HCT116 (cell line): ENCODE data around the gene ARHGAP45. TPM values are rescaled to one million over a fixed set of nuclear protein-coding genes. Genes with fewer than 3 reads are reported as not detected.
A peak's percentile ranks its signal among the peaks of the same experiment; 100 is the strongest.

Experiments used
- ATAC-seq: fragments of 200-7000 bp; cut with Tn5 transposase; 2 replicates; pipeline ENCODE4 v1.9.1; 2020; ENCODE audit warnings: mild to moderate bottlenecking, moderate library complexity
- BruUV-seq: library from RNA; stranded (reverse); fragments of 400-500 nt; replicated peaks from 2 replicates; lab custom pipeline; 2021; lab: Mats Ljungman, UMichigan
- CTCF ChIA-PET: fragments of 300-600 bp; sonication (Branson Sonifier 250); formaldehyde crosslinking; loops from one replicate; lab custom pipeline; 2021; ENCODE audit warnings: antibody characterized with exemption; lab: Charles Lee
- POLR2A ChIA-PET: fragments of 300-600, 350-600 bp; sonication (Branson Sonifier 250); formaldehyde crosslinking; loops from one replicate; lab custom pipeline; 2021; ENCODE audit warnings: antibody characterized with exemption; lab: Charles Lee
- RAD21 ChIA-PET, 2 experiments: fragments of 300-600 bp; sonication (Branson Sonifier 250); formaldehyde crosslinking; loops; one replicate each; lab custom pipeline; 2023; ENCODE audit warnings: low total read pairs in 2 of 2; ENCODE audit not compliant: uncharacterized antibody in 2 of 2, unreplicated experiment in 2 of 2, low non-redundant PET in 1 of 2; lab: Charles Lee
- DNase-seq: peaks from one replicate; pipeline ENCODE4 v3.0.0-alpha.2; 2010; ENCODE audit warnings: low read depth, low spot score
- H2AFZ ChIP-seq: fragments of 200-600 bp; shearing (Covaris generic), sonication (generic); 2 replicates; pipeline ENCODE4 v1.6.1; 2017; ENCODE audit warnings: low read depth, mixed run types, mixed read lengths, antibody characterized with exemption, low read length; ENCODE audit not compliant: poor library complexity, severe bottlenecking
- H3K27ac ChIP-seq: 2 replicates; pipeline ENCODE4 v1.5.1; 2012; ENCODE audit warnings: low read depth, low read length
- H3K27me3 ChIP-seq: fragments of 200-600 bp; sonication (generic); 2 replicates; pipeline ENCODE4 v1.6.1; 2016; ENCODE audit warnings: mixed run types, low read length, mixed read lengths; ENCODE audit not compliant: insufficient read depth
- H3K36me3 ChIP-seq, 2 experiments: fragments of 200-500 bp in 1 of 2; fragments of 200-600 bp in 1 of 2; sonication (Bioruptor generic) in 1 of 2; sonication (generic) in 1 of 2; 2 replicates each; pipeline versions ENCODE4 v1.5.1 to v1.6.1; 2014 to 2016; ENCODE audit warnings: low read length in 2 of 2, inconsistent platforms in 1 of 2, mixed read lengths in 1 of 2, mixed run types in 1 of 2; ENCODE audit not compliant: insufficient read depth in 2 of 2, control insufficient read depth in 1 of 2
- H3K4me1 ChIP-seq, 2 experiments: fragments of 200-600 bp in 1 of 2; sonication (generic) in 1 of 2; 2 replicates each; pipeline versions ENCODE4 v1.5.1 to v1.6.1; 2012 to 2017; ENCODE audit warnings: low read length in 2 of 2, inconsistent platforms in 1 of 2, mild to moderate bottlenecking in 1 of 2, mixed read lengths in 1 of 2, mixed run types in 1 of 2, moderate library complexity in 1 of 2; ENCODE audit not compliant: insufficient read depth in 2 of 2, control insufficient read depth in 1 of 2
- H3K4me2 ChIP-seq: fragments of 200-600 bp; sonication (generic); 2 replicates; pipeline ENCODE4 v1.6.1; 2017; ENCODE audit warnings: mixed run types, low read length, mixed read lengths
- H3K4me3 ChIP-seq, 2 experiments: fragments of 200-600 bp in 1 of 2; sonication (generic) in 1 of 2; replicated peaks in 1 of 2; 2 replicates each; pipeline ENCODE4 v1.5.1; 2011 to 2016; ENCODE audit warnings: low read length in 2 of 2, control low read depth in 1 of 2, low read depth in 1 of 2, mild to moderate bottlenecking in 1 of 2, mixed read lengths in 1 of 2, mixed run types in 1 of 2
- H3K79me2 ChIP-seq: fragments of 200-600 bp; sonication (generic); 2 replicates; pipeline ENCODE4 v1.6.1; 2017; ENCODE audit warnings: mild to moderate bottlenecking, mixed run types, low read length, moderate library complexity, mixed read lengths; ENCODE audit not compliant: insufficient read depth
- H3K9ac ChIP-seq: fragments of 200-600 bp; sonication (generic); 2 replicates; pipeline ENCODE4 v1.6.1; 2016; ENCODE audit warnings: low read length, mixed read lengths
- H3K9me2 ChIP-seq: fragments of 200-600 bp; sonication (generic), shearing (Covaris generic); 2 replicates; pipeline ENCODE4 v1.6.1; 2017; ENCODE audit warnings: mixed run types, mild to moderate bottlenecking, moderate library complexity; ENCODE audit not compliant: insufficient read depth
- H3K9me3 ChIP-seq, 2 experiments: fragments of 200-500 bp in 1 of 2; fragments of 200-600 bp in 1 of 2; sonication (Bioruptor generic) in 1 of 2; sonication (generic) in 1 of 2; 2 replicates each; pipeline ENCODE4 v1.6.1; 2014 to 2017; ENCODE audit warnings: low read length in 2 of 2, mixed read lengths in 2 of 2, inconsistent platforms in 1 of 2, low read depth in 1 of 2, mild to moderate bottlenecking in 1 of 2, mixed run types in 1 of 2, moderate library complexity in 1 of 2; ENCODE audit not compliant: control insufficient read depth in 1 of 2, insufficient read depth in 1 of 2
- H4K20me1 ChIP-seq: fragments of 200-600 bp; sonication (generic), shearing (Covaris generic); 2 replicates; pipeline ENCODE4 v1.6.1; 2017; ENCODE audit warnings: mixed run types, mild to moderate bottlenecking, moderate library complexity; ENCODE audit not compliant: insufficient read depth
- EGR1 ChIP-seq: IDR thresholded peaks from 2 replicates; pipeline ENCODE4 v1.6.1; 2012; ENCODE audit warnings: low read depth
- EZH2 ChIP-seq: fragments of 200-600 bp; sonication (generic); IDR thresholded peaks from 2 replicates; pipeline ENCODE4 v1.6.1; 2017; ENCODE audit warnings: antibody characterized with exemption, mixed run types
- SP1 ChIP-seq: IDR thresholded peaks from 2 replicates; pipeline ENCODE4 v1.6.1; 2012; ENCODE audit warnings: low read depth
- TCF7L2 ChIP-seq: IDR thresholded peaks from 2 replicates; pipeline ENCODE4 v1.7.0; 2011; ENCODE audit warnings: borderline replicate concordance, inconsistent platforms; ENCODE audit not compliant: insufficient read depth, insufficient read length; ENCODE audit errors: extremely low read depth
- intact Hi-C: fragments of 100-400 bp; cut with micrococcal nuclease; formaldehyde crosslinking; loops from 2 replicates; pipeline ENCODE4 v1.10.0; 2022
- total RNA-seq: library from RNA; stranded (reverse); gene quantifications from one replicate; pipeline ENCODE4 v1.2.1, GENCODE V29; 2021; ENCODE audit not compliant: unreplicated experiment
- TF ChIP-seq, protein P1 (sequence below): IDR thresholded peaks from 2 replicates; pipeline ENCODE4 v1.6.1; 2012
- TF ChIP-seq, protein P2 (sequence below): IDR thresholded peaks from 2 replicates; pipeline ENCODE4 v1.6.1; 2012

The ARHGAP45 gene
- total RNA-seq, 1 experiment from 2014 or later: 30.4 TPM

- TF ChIP-seq TCF7L2: peak; percentile 34
- TF ChIP-seq, protein P1, sequence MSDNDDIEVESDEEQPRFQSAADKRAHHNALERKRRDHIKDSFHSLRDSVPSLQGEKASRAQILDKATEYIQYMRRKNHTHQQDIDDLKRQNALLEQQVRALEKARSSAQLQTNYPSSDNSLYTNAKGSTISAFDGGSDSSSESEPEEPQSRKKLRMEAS: peak; percentile 86
- TF ChIP-seq, protein P2, sequence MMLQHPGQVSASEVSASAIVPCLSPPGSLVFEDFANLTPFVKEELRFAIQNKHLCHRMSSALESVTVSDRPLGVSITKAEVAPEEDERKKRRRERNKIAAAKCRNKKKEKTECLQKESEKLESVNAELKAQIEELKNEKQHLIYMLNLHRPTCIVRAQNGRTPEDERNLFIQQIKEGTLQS: no peak
- TF ChIP-seq SP1: peak; percentile 90
- no peak for TF ChIP-seq EGR1
Measured at GRCh38 chr19:1041835-1042685, 24.9 kb upstream of the ARHGAP45 start (continued).

DNA sequence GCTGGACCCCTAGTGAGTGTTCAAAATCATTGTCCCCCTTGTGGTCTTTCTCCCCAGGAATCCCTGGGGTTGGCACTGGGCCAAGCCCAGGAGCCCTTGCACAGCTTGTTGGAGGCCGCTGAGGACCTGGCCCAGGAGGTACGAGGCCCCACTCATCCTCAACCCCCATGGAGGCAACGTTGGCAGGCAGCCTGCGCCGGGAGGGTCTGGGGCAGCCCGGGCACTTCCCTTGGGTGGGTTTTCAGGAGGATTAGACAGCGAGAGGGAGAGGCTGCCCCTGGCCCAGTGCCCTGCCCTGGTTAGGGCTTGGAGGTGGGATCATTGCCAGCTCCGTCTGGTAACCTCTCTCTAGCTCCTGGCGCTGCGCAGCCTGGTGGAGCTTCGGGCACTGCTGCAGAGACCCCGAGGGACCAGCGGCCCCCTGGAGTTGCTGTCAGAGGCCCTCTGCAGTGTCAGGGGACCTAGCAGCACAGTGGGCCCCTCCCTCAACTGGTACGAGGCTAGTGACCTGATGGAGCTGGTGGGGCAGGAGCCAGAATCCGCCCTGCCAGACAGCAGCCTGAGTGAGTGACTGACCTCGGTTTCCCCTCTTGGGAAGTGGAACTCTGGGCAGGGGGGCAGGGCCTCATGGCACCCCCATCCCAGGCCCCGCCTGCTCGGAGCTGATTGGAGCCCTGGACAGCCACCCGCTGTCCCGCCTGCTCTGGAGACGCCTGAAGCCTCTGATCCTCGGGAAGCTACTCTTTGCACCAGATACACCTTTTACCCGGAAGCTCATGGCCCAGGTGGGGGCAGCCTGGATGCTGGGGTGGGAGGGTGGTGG, 24.1 kb upstream of the ARHGAP45 start:
- TF ChIP-seq EZH2: no peak
- TF ChIP-seq TCF7L2: peak; percentile 57
- RAD21 ChIA-PET: no interaction called here
- Histone ChIP-seq H3K79me2 (peaks cover 14% of the 10 kb centered on the region; the same call in 1 of the 2 replicates), H3K4me3 (peak overlapping the region; percentile 91), H4K20me1 (no peaks in the 10 kb centered on the region), H3K36me3 (peaks cover 0 to 22% of the 10 kb centered on the region in 2 experiments; a peak in 1 of 4 replicates), H3K4me2 (peak overlapping the region; percentile 88), H3K9me3 (no peaks in the 10 kb centered on the region), H3K9me2 (no peaks in the 10 kb centered on the region), H3K27me3 (no peaks in the 10 kb centered on the region), H3K4me1 (peaks cover 36 to 80% of the 10 kb centered on the region in 2 experiments), H3K27ac (peak overlapping the region; percentile 78), H2AFZ (no peak overlapping the region), H3K9ac (peak overlapping the region; percentile 84)
- POLR2A ChIA-PET: interaction anchor here (0.7 to 7.8 kb wide), 6 partner anchors 15 to 226 kb away, joined by 3 to 85 read pairs (median 4); partner anchors contain the start of genes CIRBP, CNN2 and RNU6-2
- CTCF ChIA-PET: interaction anchor here (0.9 to 2.4 kb wide), 6 partner anchors 16 to 70 kb away, joined by 3 to 9 read pairs (median 4); partner anchors contain the start of genes ARHGAP45 and CNN2
- ATAC-seq (no peak), DNase-seq (no peak)
- intact Hi-C loops: no loop called here
- TSS peak; percentile 50 for BruUV-seq
